Inferior parietal cortex (tissue), 1 donor: ENCODE results near the gene TMEM191C.
"Not testable (repeated sequence)": the region's sequence is repeated elsewhere in the genome, so short reads cannot be mapped to it uniquely, and the experiment has no call there.

Source experiments
- DNase-seq: peaks from one replicate; pipeline ENCODE4 v3.0.0-alpha.2; 2016; ENCODE audit errors: extremely low spot score

The TMEM191C gene

DNA sequence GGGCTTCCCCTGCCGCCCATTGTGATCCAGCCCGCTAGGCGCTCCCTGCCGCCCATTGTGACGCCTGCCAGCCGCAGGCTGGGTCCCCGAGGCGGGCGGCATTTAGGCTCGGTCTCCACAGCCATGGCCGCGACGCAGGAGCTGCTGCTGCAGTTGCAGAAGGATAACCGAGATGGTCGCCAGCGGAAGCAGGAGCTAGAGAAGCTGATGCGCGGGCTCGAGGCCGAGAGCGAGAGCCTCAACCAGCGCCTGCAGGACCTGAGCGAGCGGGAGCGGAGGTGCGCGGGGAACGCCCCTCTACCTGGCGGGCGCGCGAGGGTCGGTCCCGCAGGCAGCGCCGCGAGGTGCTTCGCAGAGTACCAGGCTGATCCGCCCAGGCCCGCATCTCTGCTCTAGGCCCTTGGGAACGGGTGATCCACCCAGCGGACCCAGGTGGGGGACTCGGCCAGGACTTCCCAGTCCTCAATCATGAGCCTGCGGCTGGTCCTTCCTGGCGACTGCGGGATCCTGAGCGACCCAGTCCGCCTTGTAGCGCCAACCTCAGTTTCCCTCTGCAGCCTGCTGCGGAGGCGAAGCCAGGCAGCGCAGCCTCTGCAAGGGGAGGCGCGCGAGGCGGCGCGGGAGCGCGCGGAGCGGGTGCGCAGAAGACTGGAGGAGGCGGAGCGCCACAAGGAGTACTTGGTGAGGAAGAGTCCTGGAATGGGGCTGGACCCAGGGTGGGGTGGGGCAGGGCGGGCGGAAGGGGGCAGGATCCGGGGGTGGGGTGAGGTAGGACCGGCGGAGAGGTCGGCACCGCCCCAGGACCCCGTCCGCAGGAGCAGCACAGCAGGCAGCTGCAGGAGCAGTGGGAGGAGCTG, at the start of gene TMEM191C:
TMEM191C (plus strand) TSS at position 51 of the 857 bp plus-strand sequence; CDS start at position 124, 73 bp downstream.
- not testable (repeated sequence) for DNase-seq

DNA sequence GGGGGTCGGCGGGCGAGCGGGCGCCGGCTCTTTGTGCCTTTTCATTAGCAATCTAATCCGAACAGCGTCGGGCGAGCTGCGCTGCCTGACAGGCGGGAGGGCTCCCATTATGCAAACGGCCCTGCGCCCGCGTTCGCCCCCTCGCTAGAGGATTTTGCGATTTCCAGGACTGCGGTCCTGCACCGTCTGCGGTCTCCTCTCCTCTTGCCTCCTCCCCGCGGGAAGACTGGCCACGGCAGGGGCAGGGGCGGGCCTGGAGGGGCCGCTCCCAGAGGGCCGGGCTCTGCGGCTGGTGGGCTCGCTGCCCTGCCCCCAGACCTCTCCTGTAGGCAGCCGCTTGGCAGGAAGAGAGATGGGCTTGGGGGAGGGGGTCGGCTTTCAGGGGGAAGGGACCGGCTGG, 49.3 kb upstream of the TMEM191C start:
- not testable (repeated sequence) for DNase-seq

DNA sequence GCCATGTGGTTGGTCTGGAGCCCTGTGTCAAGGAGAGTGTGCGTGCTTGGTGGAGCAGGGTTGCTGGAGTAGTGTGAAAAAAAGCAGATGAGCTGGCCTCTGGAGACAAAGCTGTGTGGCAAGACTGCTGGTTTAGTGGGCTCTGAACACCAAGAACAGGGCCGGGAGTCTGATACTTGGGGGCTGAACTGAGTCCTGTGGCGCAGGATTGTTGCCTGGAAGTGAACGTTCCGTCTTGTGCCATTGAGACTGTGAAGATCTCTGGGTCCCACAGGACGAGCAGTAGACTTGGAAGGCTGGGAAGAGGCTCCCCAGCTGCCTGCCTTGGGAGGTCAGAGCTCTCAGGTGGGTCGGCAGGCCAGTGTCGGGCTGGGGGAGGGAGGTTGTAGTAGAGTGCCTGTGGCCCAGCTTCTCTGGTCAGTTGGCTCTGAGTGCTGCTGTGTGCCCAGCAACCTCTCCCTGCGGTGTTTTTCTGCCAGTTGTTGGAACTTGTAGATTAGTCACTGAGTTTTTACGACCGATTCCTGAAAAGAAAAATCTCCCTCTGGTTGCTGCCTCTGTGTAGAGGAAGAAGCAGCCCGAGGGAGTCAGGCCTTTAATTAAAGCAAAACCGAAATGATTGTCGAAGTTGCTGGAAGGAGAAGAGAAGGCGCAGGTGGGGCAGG, 48.1 kb upstream of the TMEM191C start:
- not testable (repeated sequence) for DNase-seq

DNA sequence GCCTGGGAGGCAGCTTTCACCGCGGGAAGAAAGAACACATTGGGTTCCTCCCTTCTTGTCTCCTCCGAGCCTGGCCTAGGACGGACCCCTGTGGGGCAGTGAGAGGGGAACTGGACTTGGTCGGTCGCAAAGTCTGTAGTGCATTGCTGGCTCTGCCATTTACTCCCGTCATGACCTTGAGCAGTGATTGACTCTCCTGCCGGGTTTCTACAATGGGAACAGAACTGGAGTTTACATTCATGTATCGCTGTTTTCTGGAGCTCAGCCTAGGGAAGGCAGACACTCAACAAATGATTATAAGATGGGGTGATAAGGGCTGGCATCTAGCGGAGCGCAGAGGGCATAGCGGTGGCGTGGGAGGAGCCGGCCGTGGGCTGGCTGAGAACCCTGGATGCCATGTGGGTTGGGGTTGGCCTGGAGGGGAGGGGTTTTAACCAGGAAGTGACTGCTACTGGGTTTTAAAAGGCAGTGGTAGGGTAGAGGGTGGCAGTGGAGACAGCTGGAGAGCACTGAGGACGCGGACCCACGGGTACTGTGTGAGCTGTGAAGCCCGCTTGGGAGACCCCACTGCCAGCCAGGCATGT, 46.9 kb upstream of the TMEM191C start:
- DNase-seq = not testable (repeated sequence)

DNA sequence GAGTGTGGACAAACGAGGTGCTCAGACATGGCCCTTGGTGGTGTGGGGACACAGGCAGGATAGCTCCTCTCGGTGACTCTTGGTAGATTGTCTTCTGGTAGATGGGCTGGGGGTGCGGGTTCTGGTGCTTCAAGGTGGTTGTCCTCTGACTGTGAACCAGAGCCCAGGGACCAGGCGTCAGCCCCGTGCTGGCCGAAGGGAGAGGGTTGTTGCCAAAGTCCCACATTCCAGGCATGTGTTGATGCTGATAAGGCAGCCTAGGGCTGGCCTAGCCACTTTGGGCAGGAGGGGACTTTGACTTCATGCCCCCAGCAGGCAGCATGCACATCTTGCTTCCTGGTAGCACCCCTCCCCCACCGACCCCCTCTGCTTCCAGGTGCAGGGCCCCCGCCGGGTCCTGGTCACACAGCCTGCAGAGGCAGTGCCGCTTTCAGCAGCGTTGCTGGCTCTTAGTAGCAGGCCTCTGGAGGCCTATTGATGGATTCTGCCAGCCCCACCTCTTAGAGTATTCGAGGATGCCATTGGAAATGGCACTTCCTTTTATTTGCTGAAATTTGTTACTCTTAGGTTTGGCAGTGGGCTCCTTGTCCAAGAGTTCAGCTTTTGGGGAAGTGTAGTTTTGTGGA, 43.0 kb upstream of the TMEM191C start:
- not testable (repeated sequence) for DNase-seq

DNA sequence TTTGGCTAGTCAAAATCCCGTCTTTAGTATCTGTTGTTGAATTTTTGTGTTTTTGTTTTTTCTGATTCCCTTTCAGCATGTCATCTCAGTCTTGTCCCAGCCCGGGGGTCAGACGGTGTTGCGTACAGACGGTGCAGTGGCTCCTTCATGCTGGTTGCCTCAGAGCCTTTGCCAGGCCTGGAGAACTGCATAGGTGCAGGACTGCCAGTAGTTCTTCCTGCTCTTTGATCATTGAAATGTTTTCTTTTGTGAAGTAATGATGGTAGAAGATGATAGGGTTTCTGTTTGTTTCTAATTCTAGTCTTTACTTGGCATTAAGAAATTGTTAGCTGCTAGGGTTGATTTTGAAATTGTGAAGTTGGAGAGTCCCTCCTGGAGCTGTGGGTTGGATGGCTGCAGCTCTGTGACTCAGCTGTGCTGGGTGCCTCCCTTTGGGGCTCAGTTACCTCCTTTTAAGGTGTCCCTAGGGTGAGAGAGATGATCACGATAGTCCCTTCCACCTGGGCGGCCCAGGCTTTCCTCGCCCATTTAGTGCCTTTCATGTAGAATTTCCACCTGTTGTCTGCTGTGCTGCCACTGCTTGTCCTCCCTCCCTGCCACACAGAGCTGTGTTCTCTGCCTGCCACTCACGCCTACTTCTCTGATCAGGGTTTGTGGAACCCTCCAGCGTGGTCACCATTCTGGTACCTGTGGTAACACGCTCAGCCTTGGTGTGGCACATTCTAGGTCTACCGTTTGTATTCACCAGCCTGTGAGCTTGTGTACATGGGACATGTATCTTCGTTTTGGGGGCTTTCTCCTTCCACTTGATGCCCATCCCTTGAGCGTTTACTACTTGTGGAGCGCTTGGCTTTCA, 32.6 kb upstream of the TMEM191C start:
- not testable (repeated sequence) for DNase-seq

DNA sequence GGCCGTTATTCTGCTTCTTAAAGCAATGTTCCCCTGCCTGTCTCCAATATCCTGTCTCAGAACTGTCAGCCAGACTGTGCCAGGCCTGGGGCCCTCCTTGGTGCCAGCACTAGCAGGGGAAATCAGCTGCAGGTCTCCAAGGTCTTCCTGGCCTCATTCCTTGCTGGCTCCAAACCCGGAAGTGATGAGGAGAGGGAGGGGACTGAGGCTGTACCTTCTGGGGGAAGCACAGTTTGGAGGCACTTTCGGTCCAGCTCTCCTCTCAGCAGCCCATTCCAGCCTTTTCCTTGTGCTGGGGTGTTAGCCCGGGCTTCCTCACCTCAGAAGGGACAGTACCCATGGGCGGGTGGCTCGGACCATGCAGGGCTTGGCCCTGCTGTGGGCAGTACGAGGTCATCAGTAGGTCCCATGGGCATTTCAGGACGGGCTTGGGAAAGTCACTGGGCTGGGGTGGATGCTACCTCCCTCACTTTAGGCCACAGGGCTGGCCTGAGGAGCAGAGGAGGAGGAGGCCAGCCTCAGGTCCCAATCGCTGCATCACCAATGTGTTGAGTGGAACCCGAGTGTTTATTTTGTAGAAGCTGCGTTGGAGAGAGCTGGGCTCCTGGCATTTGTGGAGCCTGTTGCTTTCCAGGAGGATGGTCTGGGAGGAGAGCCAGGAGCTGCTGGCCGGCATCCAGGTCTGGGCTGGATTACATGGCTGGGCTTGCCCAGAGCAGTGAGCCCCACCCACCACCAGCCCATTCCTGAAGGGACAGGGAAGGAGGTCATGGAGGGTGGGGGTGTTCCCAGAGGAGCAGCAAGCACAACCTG, 31.0 kb upstream of the TMEM191C start:
- not testable (repeated sequence) for DNase-seq

DNA sequence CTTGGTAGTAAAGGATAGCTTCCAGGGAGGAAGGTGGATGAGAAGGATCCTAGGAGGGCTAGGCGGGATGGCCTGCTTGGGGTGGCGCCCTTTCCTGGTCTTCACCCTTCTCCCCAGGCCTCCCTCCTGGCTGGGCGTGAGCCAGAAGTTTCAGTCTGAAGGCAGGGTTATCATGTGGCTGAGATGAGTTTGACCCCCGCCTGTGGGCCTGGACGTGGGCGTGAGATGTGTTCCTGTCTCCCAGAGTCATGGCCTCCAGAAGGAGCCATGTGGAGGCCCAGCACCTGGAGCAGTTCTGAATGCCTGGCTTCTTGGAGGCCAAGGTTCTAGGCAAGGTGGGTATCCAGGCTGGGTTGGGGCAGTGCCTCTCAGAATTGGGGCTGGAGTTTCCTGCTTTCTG, 29.2 kb upstream of the TMEM191C start:
- DNase-seq = not testable (repeated sequence)

DNA sequence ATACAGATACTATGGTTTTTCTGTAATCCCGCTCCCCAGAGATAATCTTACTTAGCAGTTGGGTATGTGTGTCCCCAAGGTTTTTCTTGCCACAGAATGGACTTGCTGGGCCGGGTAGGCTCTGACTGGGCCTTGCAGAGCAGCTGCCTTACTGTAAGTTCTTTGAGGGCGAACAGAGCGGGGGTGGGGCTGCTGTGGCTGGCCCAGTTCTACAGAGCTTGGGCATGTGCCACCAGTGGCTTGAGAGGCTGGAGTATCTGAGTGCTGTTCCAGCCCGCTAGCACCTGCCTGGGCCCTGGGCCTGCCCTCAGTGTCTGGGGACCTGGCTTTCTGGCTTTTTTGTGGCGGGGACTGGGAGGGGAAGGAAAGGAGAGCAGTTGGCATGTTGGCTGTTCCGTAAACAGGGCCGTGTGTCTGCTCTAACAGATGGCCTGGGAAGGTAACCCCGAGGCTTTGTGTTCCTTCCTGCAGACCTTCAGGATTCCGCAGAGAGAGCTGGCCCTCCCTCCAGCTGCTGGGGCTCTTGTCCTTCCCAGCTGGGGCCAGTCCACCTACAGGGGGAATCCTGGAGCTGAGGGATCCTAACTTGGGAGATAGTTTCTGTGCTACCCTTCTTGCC, 27.1 kb upstream of the TMEM191C start:
- not testable (repeated sequence) for DNase-seq

DNA sequence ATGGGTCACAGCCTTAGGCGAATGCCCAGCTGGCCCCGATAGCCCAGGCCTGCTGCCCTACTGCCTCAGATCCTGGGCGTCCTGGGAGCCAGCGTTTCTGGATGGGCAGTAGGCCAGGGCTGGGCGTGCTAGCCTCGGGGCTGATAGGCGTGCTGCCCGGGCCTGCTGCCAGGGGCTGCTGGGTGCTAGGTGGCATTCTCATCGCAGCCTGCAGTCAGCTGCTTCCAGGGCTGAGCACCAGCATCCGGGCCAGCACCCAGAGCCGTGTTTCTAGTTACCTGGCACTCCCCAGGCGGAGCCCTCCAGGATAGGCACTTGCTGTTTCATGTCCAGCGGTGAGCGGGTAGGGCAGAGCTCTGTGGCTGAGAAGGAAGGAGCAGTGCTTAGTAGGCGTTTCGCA, 26.5 kb upstream of the TMEM191C start:
- not testable (repeated sequence) for DNase-seq

DNA sequence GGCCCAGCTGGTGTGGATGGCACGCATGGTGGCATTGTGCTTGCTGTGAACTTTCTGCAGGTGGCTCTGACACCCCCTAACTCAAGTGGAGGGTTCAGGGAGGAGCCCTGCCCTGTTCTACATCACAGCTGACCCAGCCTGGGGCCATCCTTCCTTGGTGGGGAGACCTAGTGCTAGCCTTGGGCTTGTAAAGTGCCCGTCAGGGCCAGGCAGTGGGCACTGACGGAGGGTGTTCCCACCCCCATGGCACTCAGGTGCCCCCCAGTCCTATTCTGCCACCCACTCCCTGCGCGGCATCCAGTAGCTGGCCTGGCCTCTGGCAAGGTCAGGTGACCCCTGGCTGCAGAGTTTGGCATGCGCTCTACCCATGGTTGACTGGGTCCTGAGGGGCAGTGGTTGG, 26.0 kb upstream of the TMEM191C start:
- not testable (repeated sequence) for DNase-seq

DNA sequence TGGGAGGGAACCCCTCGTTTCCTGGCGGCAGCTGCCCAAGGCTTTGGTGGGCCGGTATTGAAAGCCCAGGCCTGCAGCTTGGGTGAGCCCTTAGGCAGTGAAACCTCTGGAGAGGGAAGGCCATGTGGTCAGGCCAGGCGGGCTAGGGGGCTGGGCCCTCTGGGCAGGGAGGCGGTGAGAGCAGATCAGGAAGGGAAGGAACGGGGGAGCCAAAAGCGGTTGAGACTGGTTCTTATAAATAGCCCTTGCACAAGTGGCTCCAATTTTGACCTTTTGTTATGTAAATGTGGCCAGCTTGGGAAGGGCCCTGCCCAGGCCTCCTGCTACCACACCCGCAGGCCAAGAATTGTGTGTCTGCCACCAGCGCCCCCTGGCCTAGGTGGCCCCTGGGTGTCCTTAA, 25.1 kb upstream of the TMEM191C start:
- DNase-seq = not testable (repeated sequence)

DNA sequence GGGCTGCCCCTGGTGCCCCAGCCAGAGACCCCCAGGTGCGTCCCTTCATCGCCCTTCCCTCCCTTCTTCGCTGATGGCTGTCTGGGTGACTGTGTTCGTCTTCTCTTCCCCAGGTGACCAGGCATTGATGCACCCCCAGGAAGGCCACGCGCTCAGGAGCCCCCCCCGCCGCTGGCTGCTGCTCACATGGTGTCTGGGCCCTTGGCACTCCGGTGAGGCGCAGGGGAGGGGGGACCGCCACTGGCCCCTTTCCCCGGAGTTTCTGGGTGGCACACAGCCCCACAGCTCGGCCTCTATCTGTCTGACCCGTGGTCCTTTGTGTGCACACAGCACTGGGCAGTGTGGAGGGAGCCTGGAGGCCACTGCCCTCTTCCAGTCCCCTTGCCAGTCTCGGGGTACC, 24.5 kb upstream of the TMEM191C start:
- not testable (repeated sequence) for DNase-seq

DNA sequence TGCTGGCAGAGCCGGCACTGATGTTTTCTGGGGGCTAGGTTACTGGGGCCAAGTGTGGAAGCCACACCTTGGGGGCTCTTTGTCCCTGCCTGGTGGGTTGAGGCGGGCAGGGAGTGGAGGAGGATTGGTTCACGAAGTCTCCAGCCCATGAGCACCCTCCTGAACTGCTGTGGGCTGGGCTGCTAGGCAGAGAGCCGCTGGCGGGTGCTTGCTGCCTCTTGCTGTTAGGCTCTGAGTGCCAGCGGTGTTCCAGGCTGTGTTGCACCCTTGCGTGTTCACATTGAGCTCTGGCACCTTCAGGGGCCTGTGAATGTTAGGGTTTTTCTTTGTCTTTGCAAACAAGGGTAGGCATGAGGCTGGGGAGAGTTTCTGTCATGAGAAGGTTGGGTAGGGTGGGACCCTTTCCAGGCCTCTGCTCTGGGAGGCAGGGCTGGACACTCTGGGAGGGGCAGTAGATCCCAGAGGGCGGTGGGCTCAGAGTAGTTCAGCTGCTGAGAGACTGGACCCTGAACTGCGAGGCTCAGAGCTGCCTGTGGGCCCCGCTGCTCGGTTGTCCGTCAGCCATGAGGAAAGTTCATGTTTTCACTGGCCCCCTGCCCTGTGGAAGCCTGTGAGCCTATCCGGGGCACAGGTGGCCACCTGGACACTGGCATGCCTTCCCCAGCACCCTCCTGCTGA, 24.0 kb upstream of the TMEM191C start:
- DNase-seq = no peak

DNA sequence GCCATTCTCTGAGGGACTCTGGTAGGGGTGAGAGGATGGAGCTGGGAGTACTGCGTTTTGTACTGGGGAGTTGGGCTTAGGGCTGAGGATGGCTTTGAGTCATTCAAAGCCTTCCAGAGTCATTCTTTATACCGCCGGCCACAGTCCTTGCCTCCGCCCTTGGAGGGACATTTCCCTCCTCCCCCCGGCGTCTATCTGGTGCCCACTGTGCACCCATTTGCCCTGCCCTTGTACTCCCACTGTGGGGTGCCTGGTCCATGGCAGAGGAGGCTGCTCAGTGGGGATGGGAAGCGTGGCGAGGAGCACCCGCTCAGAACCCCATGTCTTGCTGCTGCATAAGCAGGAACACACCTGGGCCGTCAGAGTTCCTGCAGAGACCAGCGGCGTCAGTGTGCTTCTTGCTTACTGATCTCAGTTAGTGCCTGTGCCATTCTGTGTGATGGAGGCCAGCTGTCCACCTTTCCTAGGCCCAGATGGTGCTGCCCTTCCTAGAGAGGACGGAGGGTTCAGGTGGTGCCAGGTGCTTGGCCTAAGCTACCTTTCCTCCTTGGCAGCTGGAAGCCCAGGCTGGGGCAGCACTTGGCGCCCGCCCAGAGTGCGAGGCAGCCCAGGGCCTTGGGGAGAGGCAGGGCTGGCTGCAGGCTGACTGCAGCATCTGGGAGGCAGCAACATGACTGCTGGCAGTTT, 23.3 kb upstream of the TMEM191C start:
- DNase-seq = no peak

DNA sequence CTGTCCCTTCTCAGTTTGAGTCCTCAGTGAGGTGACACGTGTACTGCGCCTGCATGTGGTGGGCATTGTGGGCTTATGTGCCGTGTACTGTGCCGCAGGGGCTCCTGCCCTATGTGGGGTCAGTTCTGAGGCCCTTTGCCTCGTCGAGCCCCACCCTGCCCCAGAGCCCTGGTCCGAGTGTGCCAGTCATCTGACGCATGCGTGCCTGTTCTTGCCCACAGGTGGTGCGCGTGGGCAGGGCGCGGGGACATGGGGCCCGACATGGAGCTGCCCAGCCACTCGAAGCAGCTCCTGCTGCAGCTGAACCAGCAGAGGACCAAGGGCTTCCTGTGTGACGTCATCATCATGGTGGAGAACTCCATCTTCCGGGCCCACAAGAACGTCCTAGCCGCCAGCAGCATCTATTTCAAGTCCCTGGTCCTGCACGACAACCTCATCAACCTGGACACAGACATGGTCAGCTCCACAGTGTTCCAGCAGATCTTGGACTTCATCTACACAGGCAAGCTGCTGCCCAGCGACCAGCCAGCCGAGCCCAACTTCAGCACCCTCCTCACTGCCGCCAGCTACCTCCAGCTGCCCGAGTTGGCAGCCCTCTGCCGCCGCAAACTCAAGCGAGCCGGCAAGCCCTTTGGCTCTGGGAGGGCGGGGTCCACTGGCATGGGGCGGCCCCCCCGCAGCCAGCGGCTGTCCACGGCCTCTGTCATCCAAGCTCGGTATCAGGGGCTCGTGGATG, 22.3 kb upstream of the TMEM191C start:
- no peak for DNase-seq

DNA sequence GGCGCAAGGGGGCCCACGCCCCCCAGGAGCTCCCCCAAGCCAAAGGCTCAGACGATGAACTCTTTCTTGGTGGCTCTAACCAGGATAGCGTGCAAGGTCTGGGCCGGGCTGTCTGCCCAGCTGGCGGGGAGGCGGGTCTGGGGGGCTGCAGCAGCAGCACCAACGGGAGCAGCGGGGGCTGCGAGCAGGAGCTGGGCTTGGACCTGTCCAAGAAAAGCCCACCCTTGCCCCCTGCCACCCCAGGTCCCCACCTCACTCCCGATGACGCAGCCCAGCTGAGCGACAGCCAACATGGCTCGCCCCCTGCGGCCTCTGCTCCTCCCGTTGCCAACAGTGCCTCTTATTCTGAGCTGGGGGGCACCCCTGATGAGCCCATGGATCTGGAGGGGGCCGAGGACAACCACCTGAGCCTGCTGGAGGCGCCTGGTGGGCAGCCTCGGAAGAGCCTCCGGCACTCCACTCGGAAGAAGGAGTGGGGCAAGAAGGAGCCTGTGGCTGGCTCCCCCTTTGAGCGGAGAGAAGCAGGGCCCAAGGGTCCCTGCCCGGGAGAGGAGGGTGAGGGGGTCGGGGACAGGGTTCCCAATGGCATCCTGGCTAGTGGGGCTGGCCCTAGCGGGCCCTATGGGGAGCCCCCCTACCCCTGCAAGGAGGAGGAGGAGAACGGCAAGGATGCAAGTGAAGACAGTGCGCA, 21.6 kb upstream of the TMEM191C start:
- no peak for DNase-seq
